HG03558 (cell line): ENCODE results near the gene IPO7.
"Not testable (repeated sequence)": the region's sequence is repeated elsewhere in the genome, so short reads cannot be mapped to it uniquely, and the experiment has no call there.

Experiments
- ATAC-seq: cut with Tn5 transposase; IDR thresholded peaks from one replicate; pipeline ENCODE4 v1.9.1; 2021; ENCODE audit warnings: moderate number of reproducible peaks; ENCODE audit not compliant: unreplicated experiment; ENCODE audit errors: extremely low read depth

Gene IPO7

DNA sequence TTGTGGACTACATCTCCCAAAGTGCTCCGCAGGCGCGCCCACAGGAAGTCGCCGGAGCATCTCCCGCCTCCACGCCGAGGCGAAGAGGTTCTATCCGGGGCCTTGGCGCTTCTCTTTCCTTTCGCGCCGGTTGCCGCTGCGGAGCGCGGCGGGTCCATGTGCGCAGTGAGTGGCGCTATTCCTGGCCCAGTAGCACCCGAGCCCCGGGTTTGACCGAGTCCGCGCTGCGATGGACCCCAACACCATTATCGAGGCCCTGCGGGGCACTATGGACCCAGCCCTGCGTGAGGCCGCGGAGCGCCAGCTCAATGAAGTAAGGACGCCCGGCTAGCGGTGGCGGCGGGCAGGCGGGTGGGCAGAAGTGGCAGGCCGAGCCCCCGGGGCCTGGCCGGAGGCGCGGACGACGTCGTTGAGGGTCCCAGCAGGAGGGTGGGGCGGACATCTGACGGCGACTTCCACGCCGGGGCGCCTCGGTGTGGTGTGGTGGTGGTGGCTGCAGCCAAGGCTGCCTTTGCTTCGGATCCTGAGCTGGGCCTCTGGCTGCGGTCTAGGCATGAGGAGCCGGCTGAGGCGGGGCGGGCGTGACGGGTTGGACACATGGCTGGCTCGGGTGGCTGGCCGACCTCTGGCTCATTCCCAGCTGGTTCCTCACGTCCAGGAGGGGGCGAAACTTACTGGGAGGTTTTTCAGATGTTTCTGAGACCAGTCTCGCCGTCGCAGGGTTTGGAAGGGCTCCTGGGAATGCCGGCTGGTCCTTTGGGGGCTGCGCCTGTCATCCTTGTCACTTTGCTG, at the start of gene IPO7:
Gene IPO7, plus strand, starts transcription at position 118 of the 792 bp plus-strand sequence. Its CDS starts 112 bp downstream, at position 230.
- ATAC-seq = peak; percentile 89

GRCh38 chr11:9341638-9342178, 42.7 kb upstream of the IPO7 start:
- ATAC-seq = no peak

DNA sequence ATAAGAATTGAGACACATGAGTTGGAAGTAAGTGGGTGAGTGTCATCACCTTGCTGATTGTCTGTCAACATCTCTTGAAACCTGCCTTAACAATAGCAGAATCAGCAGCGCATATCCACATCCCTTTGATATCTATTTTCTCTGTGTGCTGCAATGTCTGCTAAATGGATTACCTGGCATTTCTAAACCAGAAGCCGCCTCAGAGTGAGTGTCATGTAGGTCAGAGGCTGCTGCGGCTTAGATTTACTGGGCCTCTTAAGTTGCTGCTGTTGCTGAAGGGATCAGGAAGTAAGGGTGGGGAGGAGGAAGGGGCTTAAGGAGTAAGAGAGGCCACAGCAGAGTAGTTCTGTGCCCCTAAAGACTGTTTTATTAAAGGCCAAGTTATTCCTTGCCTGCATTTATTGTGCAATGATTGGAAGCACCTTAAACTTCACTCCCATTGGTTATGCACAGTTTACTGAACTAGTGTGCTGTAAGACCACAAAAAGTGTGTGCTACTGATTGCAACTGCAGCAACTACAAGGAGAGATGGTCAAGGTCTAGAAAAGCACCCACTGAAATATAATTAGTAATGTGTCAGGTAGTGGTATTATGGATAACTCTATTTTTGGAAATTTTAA, 40.3 kb upstream of the IPO7 start:
- ATAC-seq = no peak

GRCh38 chr11:9347100-9347499, 37.4 kb upstream of the IPO7 start:
- no peak for ATAC-seq

GRCh38 chr11:9347779-9348178, 36.7 kb upstream of the IPO7 start:
- not testable (repeated sequence) for ATAC-seq

- no peak for ATAC-seq
Observed at GRCh38 chr11:9351321-9351881, 33.1 kb upstream of the IPO7 start.

DNA sequence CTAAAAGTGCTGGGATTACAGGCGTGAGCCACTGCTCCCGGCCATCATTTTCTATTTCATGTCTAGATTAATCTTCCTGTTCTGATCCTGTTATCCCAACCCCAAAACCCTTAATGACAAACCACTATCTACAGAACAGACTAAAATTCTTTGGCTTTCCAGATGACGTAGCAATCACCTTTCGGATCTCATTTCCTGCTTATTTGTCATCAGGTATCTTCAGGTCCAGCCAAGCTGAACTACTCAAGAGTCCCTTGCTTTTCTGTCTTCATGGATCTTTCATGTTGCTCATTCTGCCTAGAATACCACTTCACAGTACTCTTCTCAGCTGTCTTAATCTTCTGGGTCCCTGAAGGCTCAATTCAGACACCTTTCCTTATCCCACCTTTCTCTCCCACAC, 27.4 kb upstream of the IPO7 start:
- no peak for ATAC-seq

- ATAC-seq = not testable (repeated sequence)
Observed at GRCh38 chr11:9360862-9361622, 23.4 kb upstream of the IPO7 start.

- no peak for ATAC-seq
Observed at GRCh38 chr11:9362393-9362863, 22.0 kb upstream of the IPO7 start.

- peak; percentile 68 for ATAC-seq
Observed at GRCh38 chr11:9363954-9364912, 20.2 kb upstream of the IPO7 start.

GRCh38 chr11:9367551-9367950, 16.9 kb upstream of the IPO7 start:
- no peak for ATAC-seq

DNA sequence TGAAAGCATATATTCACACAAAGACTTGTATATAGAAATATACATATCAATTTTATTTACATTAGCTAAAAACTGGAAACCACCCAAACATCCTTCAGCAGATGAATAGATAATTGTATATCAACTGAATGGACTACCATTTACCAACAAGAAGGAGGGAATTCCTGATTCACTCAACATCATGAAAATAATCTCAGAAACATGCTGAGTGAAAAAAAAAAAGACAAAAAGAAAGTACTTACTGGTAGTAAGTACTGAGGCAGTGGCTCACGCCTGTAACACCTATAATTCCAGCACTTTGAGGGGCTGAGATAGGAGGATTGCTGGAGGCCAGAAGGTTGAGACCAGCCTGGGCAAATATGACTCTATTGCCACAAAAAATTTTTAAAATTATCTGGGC, 7.4 kb upstream of the IPO7 start:
- ATAC-seq = no peak

DNA sequence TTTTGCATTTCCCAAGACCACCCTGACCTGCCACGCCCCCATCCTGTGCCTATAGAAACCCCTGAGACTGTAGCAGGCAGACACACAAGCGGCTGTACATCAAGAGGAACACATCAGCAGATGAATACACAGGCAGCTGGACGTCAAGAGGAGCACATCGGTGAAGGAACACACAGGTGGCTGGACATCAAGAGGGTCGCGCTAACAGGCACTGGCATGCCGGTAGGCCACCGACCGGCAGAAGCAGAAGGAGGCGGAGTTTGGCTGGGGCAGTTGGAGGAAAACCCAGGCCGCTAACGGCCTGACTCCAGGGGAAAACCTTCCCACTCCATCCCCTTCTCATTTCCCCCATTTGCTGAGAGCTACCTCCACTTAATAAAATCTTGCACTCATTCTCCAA, 5.4 kb upstream of the IPO7 start:
- no peak for ATAC-seq

- no peak for ATAC-seq
Observed at GRCh38 chr11:9380773-9381172, 3.7 kb upstream of the IPO7 start.

DNA sequence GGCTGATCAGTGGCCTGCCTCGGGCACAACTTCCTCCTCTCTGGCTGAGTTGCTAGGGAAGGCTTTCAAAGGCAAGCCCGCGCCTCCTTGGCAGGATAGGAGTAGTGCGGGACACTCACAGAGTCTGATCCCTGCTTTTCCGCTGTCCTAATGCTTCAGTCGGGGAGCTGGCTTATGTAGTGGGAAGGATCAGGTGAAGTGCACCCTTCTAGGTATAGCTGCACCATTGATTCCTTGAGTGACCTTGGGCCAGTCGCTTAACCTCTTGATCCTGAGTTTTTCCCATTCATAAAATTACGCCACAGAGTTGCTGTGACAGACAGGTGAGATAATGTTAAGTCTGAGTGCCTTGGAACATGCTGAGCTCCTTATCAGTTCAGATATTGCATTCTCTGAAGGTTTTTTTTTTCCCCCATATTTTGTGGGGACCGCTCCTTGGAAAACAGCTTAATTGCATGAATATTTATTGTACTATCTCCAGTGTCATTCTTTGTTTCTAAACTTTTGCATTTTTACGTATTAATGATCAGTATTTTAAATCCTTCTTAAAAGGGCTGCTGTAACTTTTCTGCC, 961 bp downstream of the IPO7 start:
- no peak for ATAC-seq

GRCh38 chr11:9386086-9386485, 1.6 kb downstream of the IPO7 start:
- ATAC-seq = no peak

GRCh38 chr11:9386901-9387300, 2.4 kb downstream of the IPO7 start:
- ATAC-seq = no peak

- ATAC-seq = no peak
Observed at GRCh38 chr11:9396310-9396709, 11.9 kb downstream of the IPO7 start.

DNA sequence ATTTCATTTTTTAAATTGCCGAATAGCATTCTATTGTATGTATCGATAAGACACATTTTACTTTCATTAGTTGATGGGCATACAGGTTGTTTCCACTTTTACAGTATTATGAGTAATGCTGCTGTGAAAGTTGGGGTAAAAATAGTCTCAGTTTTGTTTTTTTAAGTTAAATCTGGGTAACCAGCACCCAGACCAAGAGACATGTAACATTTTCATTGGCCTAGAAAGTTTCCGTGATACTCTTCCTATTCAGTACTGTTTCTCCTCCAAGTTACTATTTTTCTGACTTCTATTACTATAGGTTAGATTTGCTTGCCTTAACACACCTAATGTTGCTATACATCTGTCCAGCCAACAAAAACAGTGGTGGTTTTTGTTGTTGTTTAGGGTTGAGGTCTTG, 12.3 kb downstream of the IPO7 start:
- no peak for ATAC-seq
